Measurements from ENCODE around the gene CLVS2.

The CLVS2 gene

GRCh38 chr6:123009059-123009458 is 13.0 kb downstream of the CLVS2 start:
- in situ Hi-C loops (cut with HindIII; ENCODE audit: low pct_ligation_motif_present, low sequenced_read_pairs), result no loop called here
- DNase-seq, result no peak
- H3K27ac ChIP-seq, result no peak overlapping the region

GRCh38 chr6:123014835-123015234 is 18.8 kb downstream of the CLVS2 start:
- H3K27ac ChIP-seq, result no peak overlapping the region
- H3K36me3 ChIP-seq (replicated peaks), result no peaks in the 10 kb centered on the region
- in situ Hi-C loops (cut with HindIII; ENCODE audit: low pct_ligation_motif_present, low sequenced_read_pairs), result no loop called here
- H3K4me3 ChIP-seq (ENCODE audit: low read depth, low read length), result no peak overlapping the region
- no peak for DNase-seq
- no peaks in the 10 kb centered on the region for H3K27me3 ChIP-seq (replicated peaks)
- no peak for TF ChIP-seq CTCF (IDR thresholded peaks at IDR 0.05; ENCODE audit: low read depth, low read length, missing control alignments)

More at GRCh38 chr6:123009059-123009458, 13.0 kb downstream of the CLVS2 start:
- no peak overlapping the region for H3K4me3 ChIP-seq (ENCODE audit: low read depth, low read length)
- no peak for TF ChIP-seq CTCF (IDR thresholded peaks at IDR 0.05; ENCODE audit: low read depth, low read length, missing control alignments)
- H3K36me3 ChIP-seq (replicated peaks), result no peaks in the 10 kb centered on the region
- no peaks in the 10 kb centered on the region for H3K27me3 ChIP-seq (replicated peaks)

GRCh38 chr6:123016431-123017103 is 20.5 kb downstream of the CLVS2 start:
- TF ChIP-seq CTCF (IDR thresholded peaks at IDR 0.05; ENCODE audit: low read depth, low read length, missing control alignments), result no peak
- DNase-seq, result no peak
- H3K27me3 ChIP-seq (replicated peaks), result no peaks in the 10 kb centered on the region
- H3K27ac ChIP-seq, result no peak overlapping the region
- in situ Hi-C loops (cut with HindIII; ENCODE audit: low pct_ligation_motif_present, low sequenced_read_pairs), result no loop called here
- no peak overlapping the region for H3K4me3 ChIP-seq (ENCODE audit: low read depth, low read length)
- H3K36me3 ChIP-seq (replicated peaks), result no peaks in the 10 kb centered on the region

- no peak overlapping the region for H3K27ac ChIP-seq
- in situ Hi-C loops (cut with HindIII; ENCODE audit: low pct_ligation_motif_present, low sequenced_read_pairs), result no loop called here
- no peaks in the 10 kb centered on the region for H3K36me3 ChIP-seq (replicated peaks)
- no peak for TF ChIP-seq CTCF (IDR thresholded peaks at IDR 0.05; ENCODE audit: low read depth, low read length, missing control alignments)
- H3K27me3 ChIP-seq (replicated peaks), result no peaks in the 10 kb centered on the region
- no peak for DNase-seq
- no peak overlapping the region for H3K4me3 ChIP-seq (ENCODE audit: low read depth, low read length)
These were observed 21.2 kb downstream of the CLVS2 start for GRCh38 chr6:123017104-123017682.

GRCh38 chr6:123022975-123023374 is 26.9 kb downstream of the CLVS2 start:
- Histone ChIP-seq H3K27me3 (replicated peaks) (no peaks in the 10 kb centered on the region), H3K27ac (no peak overlapping the region), H3K36me3 (replicated peaks) (no peaks in the 10 kb centered on the region), H3K4me3 (ENCODE audit: low read depth, low read length) (no peak overlapping the region)
- in situ Hi-C loops (cut with HindIII; ENCODE audit: low pct_ligation_motif_present, low sequenced_read_pairs), result no loop called here
- no peak for TF ChIP-seq CTCF (IDR thresholded peaks at IDR 0.05; ENCODE audit: low read depth, low read length, missing control alignments)
- DNase-seq, result peak; percentile 0

GRCh38 chr6:123024976-123025375 is 28.9 kb downstream of the CLVS2 start:
- no peak for DNase-seq
- no peak overlapping the region for H3K4me3 ChIP-seq (ENCODE audit: low read depth, low read length)
- TF ChIP-seq CTCF (IDR thresholded peaks at IDR 0.05; ENCODE audit: low read depth, low read length, missing control alignments), result no peak
- H3K27ac ChIP-seq, result no peak overlapping the region
- in situ Hi-C loops (cut with HindIII; ENCODE audit: low pct_ligation_motif_present, low sequenced_read_pairs), result no loop called here
- H3K27me3 ChIP-seq (replicated peaks), result no peaks in the 10 kb centered on the region
- H3K36me3 ChIP-seq (replicated peaks), result no peaks in the 10 kb centered on the region

Measured in brain microvascular endothelial cell (primary cell).